AML-193 (cell line): ENCODE results near the gene KIF5C.

Experiments
- DNase-seq, 2 experiments: peaks; one replicate each; lab custom pipeline; 2025; lab: John Stamatoyannopoulos, UW

Gene KIF5C

GRCh38 chr2:149015926-149016563, 141.0 kb downstream of the KIF5C start:
- no peak for DNase-seq

GRCh38 chr2:149017116-149017985, 142.3 kb downstream of the KIF5C start:
- peak; percentile 71 to 72 for DNase-seq

DNA sequence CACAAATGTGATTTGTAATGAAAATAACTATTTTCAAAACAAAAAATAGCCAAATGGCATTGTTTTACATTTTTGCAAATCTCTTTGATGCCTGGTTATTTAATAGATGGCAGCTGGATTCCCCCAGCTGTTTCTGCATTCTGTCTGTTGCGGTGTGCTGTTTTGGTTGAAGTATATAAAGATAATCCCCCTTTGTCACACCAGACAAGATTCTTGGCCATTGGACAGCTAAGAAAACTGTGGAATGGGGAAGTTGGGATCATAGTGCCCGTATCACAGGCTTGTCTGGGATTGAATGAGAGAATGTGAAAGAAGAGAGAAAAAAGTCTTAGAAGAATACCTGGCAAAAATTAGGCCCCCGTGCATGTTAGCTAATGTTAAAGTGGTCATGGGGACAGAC, 144.0 kb downstream of the KIF5C start:
- DNase-seq, result no peak

DNA sequence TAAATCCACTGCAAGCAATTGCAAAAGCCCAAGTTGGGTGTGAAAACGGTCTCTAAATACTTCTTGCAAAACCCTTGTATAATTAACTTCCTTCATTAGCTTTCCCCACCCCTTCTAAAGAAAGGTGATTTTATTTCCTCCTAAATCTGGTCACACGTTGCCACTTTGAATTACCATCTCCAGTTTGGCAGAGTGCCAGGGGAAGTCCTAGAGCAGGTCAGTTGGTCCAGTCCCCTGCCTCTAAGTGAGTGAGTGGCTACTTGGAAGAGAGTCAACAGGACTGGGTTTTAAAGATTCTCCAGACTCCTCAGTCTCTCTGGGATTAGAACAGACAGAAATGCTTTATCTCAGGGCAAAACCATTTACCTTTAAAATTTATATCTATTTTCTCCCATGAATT, 144.7 kb downstream of the KIF5C start:
- DNase-seq, result peak; percentile 10 to 28

GRCh38 chr2:149020432-149020851, 145.4 kb downstream of the KIF5C start:
- DNase-seq, result no peak

- no peak for DNase-seq
Observed at GRCh38 chr2:149021271-149021719, 146.3 kb downstream of the KIF5C start.

GRCh38 chr2:149021761-149022160, 146.7 kb downstream of the KIF5C start:
- no peak for DNase-seq

GRCh38 chr2:149023091-149023490, 148.1 kb downstream of the KIF5C start:
- no peak for DNase-seq

- DNase-seq, result no peak
Observed at GRCh38 chr2:149027590-149028250, 152.7 kb downstream of the KIF5C start.

- DNase-seq, result no peak
Observed at GRCh38 chr2:149028377-149028776, 153.3 kb downstream of the KIF5C start.

DNA sequence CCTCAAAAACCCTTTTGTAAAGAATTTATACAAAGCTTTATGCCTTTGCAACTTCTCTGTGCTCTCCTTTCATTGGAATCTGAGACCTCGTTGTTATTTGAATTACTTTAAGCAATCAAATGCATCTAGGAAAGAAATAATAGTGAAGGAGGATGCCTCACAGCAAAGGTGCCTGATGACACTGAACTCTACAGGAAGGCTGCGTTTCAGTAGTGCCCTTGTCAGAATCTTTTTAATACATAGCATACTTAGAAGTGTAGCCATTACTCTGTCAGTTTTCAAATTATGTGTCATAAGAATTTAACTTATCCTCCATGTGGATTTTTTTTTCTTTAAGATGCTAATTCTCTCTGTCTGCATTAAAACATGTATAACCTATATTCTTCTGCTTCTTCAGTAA, 153.9 kb downstream of the KIF5C start:
- DNase-seq, result no peak

DNA sequence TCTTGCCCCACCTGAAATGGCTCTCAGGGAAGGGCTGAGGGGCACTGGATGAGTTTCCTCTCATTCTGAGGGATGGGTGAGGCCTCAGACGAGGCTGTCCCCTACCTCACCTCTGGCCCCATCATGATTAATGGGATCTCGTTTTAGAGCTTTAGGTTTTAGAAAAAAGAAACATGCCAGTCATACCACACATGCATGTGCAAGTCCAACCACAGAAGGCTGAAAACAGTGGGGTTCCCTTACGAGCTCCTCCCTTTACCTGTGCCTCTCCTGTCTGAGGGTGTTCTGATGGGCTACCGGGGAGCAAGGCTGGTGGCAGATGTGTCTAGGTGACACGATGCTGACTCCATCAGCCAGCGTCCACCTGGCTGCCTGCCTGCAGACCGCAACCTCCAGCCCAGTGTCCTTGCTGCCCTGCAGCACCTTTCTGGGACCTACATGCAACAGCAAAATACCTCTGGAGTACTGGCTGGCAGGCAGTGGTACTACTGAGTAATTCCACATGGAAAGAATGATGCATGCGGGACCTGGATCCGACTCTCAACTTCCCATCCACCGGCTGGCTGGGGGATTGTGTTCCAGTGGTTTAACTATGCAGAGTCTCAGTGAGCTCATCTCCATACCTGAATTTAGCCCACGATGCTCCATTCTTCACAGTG, 154.4 kb downstream of the KIF5C start:
- no peak for DNase-seq

GRCh38 chr2:149031396-149031795, 156.4 kb downstream of the KIF5C start:
- DNase-seq, result no peak

GRCh38 chr2:149033716-149034115, 158.7 kb downstream of the KIF5C start:
- no peak for DNase-seq

- DNase-seq, result no peak
Observed at GRCh38 chr2:149034406-149034805, 159.4 kb downstream of the KIF5C start.

- no peak for DNase-seq
Observed at GRCh38 chr2:149036507-149037293, 161.7 kb downstream of the KIF5C start.

GRCh38 chr2:149037851-149038250, 162.8 kb downstream of the KIF5C start:
- no peak for DNase-seq

- no peak for DNase-seq
Observed at GRCh38 chr2:149038442-149039212, 163.6 kb downstream of the KIF5C start, which contains the start of gene LYPD6B. LYPD6B (plus strand) TSS chr2:149038699; CDS start chr2:149130949, 92,250 bp downstream.

GRCh38 chr2:149039213-149039724, 164.2 kb downstream of the KIF5C start:
- no peak for DNase-seq

DNA sequence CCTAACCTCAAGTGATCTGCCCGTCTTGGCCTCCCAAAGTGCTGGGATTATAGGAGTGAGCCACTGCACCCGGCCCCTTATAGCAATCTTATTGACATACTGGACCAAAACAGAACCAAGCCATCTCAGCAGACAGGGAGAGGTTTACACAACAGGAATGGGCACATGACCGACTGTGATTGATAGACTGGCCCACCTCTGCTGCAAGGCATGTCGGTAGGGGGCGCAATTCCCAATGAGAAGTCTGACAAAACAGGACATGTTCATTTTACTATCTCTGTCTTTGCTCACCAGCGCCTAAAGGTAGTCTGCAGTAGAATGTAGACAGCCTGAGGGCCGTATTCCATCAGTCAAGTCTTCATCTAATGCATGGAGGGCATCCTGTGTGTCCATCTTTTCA, 165.4 kb downstream of the KIF5C start:
- DNase-seq, result peak; percentile 44 to 57
